ENCODE measurements around the gene CNKSR3. TPM values are rescaled to one million over a fixed set of nuclear protein-coding genes. Genes with fewer than 3 reads are reported as not detected.

CNKSR3 gene
- total RNA-seq, 1 donor from 2014 or later: 10.3 TPM

- no peak overlapping the region for H3K4me3 ChIP-seq (ENCODE audit: low read depth, low read length)
- TF ChIP-seq, protein P1, sequence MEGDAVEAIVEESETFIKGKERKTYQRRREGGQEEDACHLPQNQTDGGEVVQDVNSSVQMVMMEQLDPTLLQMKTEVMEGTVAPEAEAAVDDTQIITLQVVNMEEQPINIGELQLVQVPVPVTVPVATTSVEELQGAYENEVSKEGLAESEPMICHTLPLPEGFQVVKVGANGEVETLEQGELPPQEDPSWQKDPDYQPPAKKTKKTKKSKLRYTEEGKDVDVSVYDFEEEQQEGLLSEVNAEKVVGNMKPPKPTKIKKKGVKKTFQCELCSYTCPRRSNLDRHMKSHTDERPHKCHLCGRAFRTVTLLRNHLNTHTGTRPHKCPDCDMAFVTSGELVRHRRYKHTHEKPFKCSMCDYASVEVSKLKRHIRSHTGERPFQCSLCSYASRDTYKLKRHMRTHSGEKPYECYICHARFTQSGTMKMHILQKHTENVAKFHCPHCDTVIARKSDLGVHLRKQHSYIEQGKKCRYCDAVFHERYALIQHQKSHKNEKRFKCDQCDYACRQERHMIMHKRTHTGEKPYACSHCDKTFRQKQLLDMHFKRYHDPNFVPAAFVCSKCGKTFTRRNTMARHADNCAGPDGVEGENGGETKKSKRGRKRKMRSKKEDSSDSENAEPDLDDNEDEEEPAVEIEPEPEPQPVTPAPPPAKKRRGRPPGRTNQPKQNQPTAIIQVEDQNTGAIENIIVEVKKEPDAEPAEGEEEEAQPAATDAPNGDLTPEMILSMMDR (conservative IDR thresholded peaks at IDR 0.05; ENCODE audit: low read depth, low read length): no peak
- no peak for DNase-seq (ENCODE audit: low read depth)
These were observed 19.5 kb upstream of the CNKSR3 start for GRCh38 chr6:154529957-154530356.

- H3K4me3 ChIP-seq (ENCODE audit: low read depth, low read length): no peak overlapping the region
- DNase-seq (ENCODE audit: low read depth): no peak
- TF ChIP-seq, protein P1 (conservative IDR thresholded peaks at IDR 0.05; ENCODE audit: low read depth, low read length): no peak
These were observed 17.9 kb upstream of the CNKSR3 start for GRCh38 chr6:154528310-154528915.

- TF ChIP-seq, protein P1 (conservative IDR thresholded peaks at IDR 0.05; ENCODE audit: low read depth, low read length): no peak
- DNase-seq (ENCODE audit: low read depth): no peak
- no peak overlapping the region for H3K4me3 ChIP-seq (ENCODE audit: low read depth, low read length)
These were observed 16.5 kb upstream of the CNKSR3 start for GRCh38 chr6:154526996-154527395.

GRCh38 chr6:154522576-154522975 is 12.1 kb upstream of the CNKSR3 start:
- H3K4me3 ChIP-seq (ENCODE audit: low read depth, low read length): no peak overlapping the region
- no peak for DNase-seq (ENCODE audit: low read depth)
- TF ChIP-seq, protein P1 (conservative IDR thresholded peaks at IDR 0.05; ENCODE audit: low read depth, low read length): no peak

DNA sequence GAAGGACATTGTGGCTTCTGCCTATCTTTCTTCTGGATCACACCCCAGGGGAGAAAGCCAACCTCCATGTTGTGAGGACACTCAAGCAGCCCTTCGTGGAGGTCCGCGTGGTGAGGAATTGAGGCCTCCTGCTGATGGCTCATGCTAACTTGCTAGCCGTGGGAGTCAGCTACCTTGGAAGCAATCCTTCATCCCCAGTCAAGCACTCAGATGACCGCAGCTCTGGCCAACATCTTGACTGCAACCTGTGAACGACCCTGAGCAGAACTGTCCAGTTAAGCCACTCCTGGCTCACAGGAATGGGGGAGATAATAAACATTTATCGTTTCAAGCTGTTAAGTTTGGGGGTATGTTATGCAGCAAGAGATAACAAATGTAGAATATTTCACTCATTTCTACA is 10.9 kb upstream of the CNKSR3 start:
- TF ChIP-seq, protein P1 (conservative IDR thresholded peaks at IDR 0.05; ENCODE audit: low read depth, low read length): no peak
- H3K4me3 ChIP-seq (ENCODE audit: low read depth, low read length): no peak overlapping the region
- DNase-seq (ENCODE audit: low read depth): no peak

DNA sequence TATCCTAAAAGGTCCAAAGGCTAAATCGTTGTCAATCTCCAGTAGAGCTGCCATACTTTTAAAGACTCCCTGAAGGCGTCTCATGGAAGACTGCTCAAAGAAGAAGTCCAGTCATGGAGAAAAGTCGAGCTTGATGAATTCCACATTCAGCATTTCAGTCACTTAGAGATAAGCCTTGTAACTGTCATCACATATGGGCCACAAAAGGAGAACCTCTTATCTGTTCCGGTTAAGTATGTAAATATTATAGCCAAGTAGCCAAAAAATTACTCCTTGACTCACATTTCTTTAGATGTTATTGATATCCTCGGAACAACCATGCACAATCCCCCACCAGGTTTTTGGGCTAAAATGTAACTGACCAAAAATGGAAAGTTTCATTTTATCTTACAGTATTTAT is 9.8 kb upstream of the CNKSR3 start:
- TF ChIP-seq, protein P1 (conservative IDR thresholded peaks at IDR 0.05; ENCODE audit: low read depth, low read length): no peak
- no peak overlapping the region for H3K4me3 ChIP-seq (ENCODE audit: low read depth, low read length)
- no peak for DNase-seq (ENCODE audit: low read depth)

- no peak for DNase-seq (ENCODE audit: low read depth)
- H3K4me3 ChIP-seq (ENCODE audit: low read depth, low read length): no peak overlapping the region
- TF ChIP-seq, protein P1 (conservative IDR thresholded peaks at IDR 0.05; ENCODE audit: low read depth, low read length): no peak
These were observed 7.9 kb upstream of the CNKSR3 start for GRCh38 chr6:154518396-154518795.
